IMR-90 (cell line): ENCODE measurements around the gene ZMIZ1.

Source experiments
- BHLHE40 ChIP-seq: fragments of 150-350 bp; IDR thresholded peaks from 2 replicates; pipeline ENCODE4 v1.6.1; 2016; ENCODE audit warnings: mild to moderate bottlenecking, low read depth, low read length
- CEBPB ChIP-seq: IDR thresholded peaks from 2 replicates; pipeline ENCODE4 v1.6.1; 2012; ENCODE audit warnings: low read depth, low read length, improper control_type of control experiment
- CTCF ChIP-seq: conservative IDR thresholded peaks from 2 replicates; pipeline ENCODE4 v1.5.1; 2012; ENCODE audit warnings: mild to moderate bottlenecking, low read depth, low read length, improper control_type of control experiment
- ELK1 ChIP-seq: fragments of 150-350 bp; IDR thresholded peaks from 2 replicates; pipeline ENCODE4 v1.6.1; 2016; ENCODE audit warnings: low read depth, mild to moderate bottlenecking, low read length, moderate library complexity, borderline replicate concordance
- MAZ ChIP-seq: IDR thresholded peaks from 2 replicates; pipeline ENCODE4 v1.6.1; 2012; ENCODE audit warnings: low read depth, mild to moderate bottlenecking, low read length, improper control_type of control experiment, moderate library complexity, borderline replicate concordance
- MXI1 ChIP-seq: IDR thresholded peaks from 2 replicates; pipeline ENCODE4 v1.6.1; 2012; ENCODE audit warnings: low read depth, mild to moderate bottlenecking, low read length, moderate library complexity, borderline replicate concordance
- POLR2A ChIP-seq: IDR thresholded peaks from 2 replicates; pipeline ENCODE4 v1.6.1; 2012; ENCODE audit warnings: mild to moderate bottlenecking, low read depth, low read length
- RAD21 ChIP-seq: IDR thresholded peaks from 2 replicates; pipeline ENCODE4 v1.6.1; 2012; ENCODE audit warnings: low read length, improper control_type of control experiment
- SMC3 ChIP-seq: fragments of 150-350 bp; IDR thresholded peaks from 2 replicates; pipeline ENCODE4 v1.6.1; 2016; ENCODE audit warnings: low read depth, mild to moderate bottlenecking, antibody characterized with exemption, low read length, moderate library complexity
- USF2 ChIP-seq: fragments of 150-350 bp; IDR thresholded peaks from 2 replicates; pipeline ENCODE4 v1.6.1; 2017; ENCODE audit warnings: mild to moderate bottlenecking, antibody characterized with exemption, low read length, low read depth

- TF ChIP-seq CTCF (no peak), RAD21 (no peak), POLR2A (no peak), USF2 (no peak), SMC3 (no peak), MAZ (no peak), MXI1 (no peak), ELK1 (no peak), BHLHE40 (no peak), CEBPB (no peak)
These were observed 40.0 kb downstream of the ZMIZ1 start for GRCh38 chr10:79108728-79109127.
